Measurements from ENCODE around the gene ADORA2B. TPM values are rescaled to one million over a fixed set of nuclear protein-coding genes. Genes with fewer than 3 reads are reported as not detected.

The ADORA2B gene
- total RNA-seq, 1 donor from 2014 or later, result 1.4 TPM

DNA sequence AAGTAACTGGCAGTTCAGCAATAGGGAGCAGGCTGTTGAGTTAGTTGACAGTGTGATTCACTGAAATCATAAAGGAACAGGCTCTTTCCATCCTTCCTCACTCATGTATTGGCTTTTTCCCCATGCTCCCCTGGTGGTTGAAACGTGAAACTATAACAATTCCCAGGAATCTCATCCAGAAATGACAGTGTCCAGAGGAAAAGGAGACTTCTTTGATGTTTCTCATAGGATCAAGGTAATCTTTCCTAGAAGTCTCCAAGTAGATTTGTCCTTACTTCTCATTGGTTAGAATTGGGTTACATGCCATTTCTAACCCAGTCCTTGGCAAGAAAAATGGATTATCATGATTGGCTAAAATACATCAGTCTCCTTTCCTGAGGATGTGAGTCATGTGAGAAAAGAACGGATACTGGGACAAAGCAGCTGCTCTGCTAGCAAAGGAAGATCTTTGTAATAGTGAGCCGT lies 69.0 kb downstream of the ADORA2B start:
- no peak for DNase-seq (ENCODE audit: low spot score)
- Mint-ChIP-seq H3K27me3 (ENCODE audit: insufficient read depth) (no peaks in the 10 kb centered on the region), H3K9me3 (no peaks in the 10 kb centered on the region), H3K27ac (no peak overlapping the region), H3K36me3 (ENCODE audit: low read depth) (peaks cover 32% of the 10 kb centered on the region), H3K4me3 (no peak overlapping the region), H3K4me1 (ENCODE audit: low read depth) (peaks cover 11% of the 10 kb centered on the region)
- intact Hi-C loops (cut with micrococcal nuclease), result no loop called here

GRCh38 chr17:16019347-16019746 lies 74.4 kb downstream of the ADORA2B start:
- H3K4me3 Mint-ChIP-seq, result no peak overlapping the region
- H3K27ac Mint-ChIP-seq, result no peak overlapping the region
- DNase-seq (ENCODE audit: low spot score), result no peak
- peaks cover 37% of the 10 kb centered on the region for H3K36me3 Mint-ChIP-seq (ENCODE audit: low read depth)
- intact Hi-C loops (cut with micrococcal nuclease), result no loop called here
- H3K27me3 Mint-ChIP-seq (ENCODE audit: insufficient read depth), result no peaks in the 10 kb centered on the region
- H3K4me1 Mint-ChIP-seq (ENCODE audit: low read depth), result peaks cover 23% of the 10 kb centered on the region
- no peaks in the 10 kb centered on the region for H3K9me3 Mint-ChIP-seq

- Mint-ChIP-seq H3K27ac (no peak overlapping the region), H3K4me3 (no peak overlapping the region), H3K9me3 (no peaks in the 10 kb centered on the region), H3K36me3 (ENCODE audit: low read depth) (peaks cover 57% of the 10 kb centered on the region), H3K4me1 (ENCODE audit: low read depth) (peaks cover 49% of the 10 kb centered on the region), H3K27me3 (ENCODE audit: insufficient read depth) (no peaks in the 10 kb centered on the region)
- DNase-seq (ENCODE audit: low spot score), result no peak
- intact Hi-C loops (cut with micrococcal nuclease), result loop anchor here (10.0 kb wide), 1 partner anchor 391 kb away; the partner anchor contains the start of gene TRPV2
Observed at GRCh38 chr17:16023881-16024280, 79.0 kb downstream of the ADORA2B start.

DNA sequence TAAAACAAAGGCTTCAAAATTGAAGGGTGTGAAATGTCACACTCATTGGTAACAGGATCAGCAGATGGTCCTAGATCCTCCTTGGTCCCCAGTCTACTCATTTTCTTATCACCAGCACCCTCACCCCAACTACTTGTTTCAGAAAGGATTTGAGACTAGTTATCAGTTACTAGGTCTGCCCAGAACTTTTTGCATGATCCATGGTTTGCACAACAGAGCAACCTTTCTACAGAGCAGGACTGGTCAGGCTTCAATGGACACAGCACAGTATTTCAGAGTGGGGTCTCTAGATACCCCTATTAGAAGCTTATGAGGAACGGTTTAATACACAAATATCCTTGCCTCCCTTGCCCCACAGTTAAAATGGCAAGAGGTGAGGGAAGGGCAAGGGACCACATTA lies 80.3 kb downstream of the ADORA2B start:
- H3K4me3 Mint-ChIP-seq, result no peak overlapping the region
- no peak overlapping the region for H3K27ac Mint-ChIP-seq
- intact Hi-C loops (cut with micrococcal nuclease), result loop anchor here (10.0 kb wide), 1 partner anchor 390 kb away; the partner anchor contains the start of gene TRPV2
- no peaks in the 10 kb centered on the region for H3K27me3 Mint-ChIP-seq (ENCODE audit: insufficient read depth)
- H3K4me1 Mint-ChIP-seq (ENCODE audit: low read depth), result peaks cover 48% of the 10 kb centered on the region
- peaks cover 61% of the 10 kb centered on the region for H3K36me3 Mint-ChIP-seq (ENCODE audit: low read depth)
- H3K9me3 Mint-ChIP-seq, result no peaks in the 10 kb centered on the region
- no peak for DNase-seq (ENCODE audit: low spot score)

Other genes starting within 250 kb of the ADORA2B start
- 26.3 and 30.2 TPM in 2 replicates for gene ZNF286A, start 245.4 kb upstream of the ADORA2B start, total RNA-seq
- 0.05 TPM in 1 of 2 replicates, not detected in the other for gene TBC1D26, start 212.8 kb upstream of the ADORA2B start, total RNA-seq
- gene ZSWIM7, start 54.6 kb downstream of the ADORA2B start, total RNA-seq, result 8.3 and 9.5 TPM in 2 replicates
- 38.0 and 40.3 TPM in 2 replicates for gene TTC19, start 54.7 kb downstream of the ADORA2B start, total RNA-seq

Data from activated T-helper 1 cell treated with anti-CD3 and anti-CD28 coated beads, Interleukin-12 subunit alpha, Interleukin-12 subunit beta, Interleukin-2, Interleukin-4 antibody, amounts not matched to agents 30 ng/mL and 10 ng/mL and 1 ng/mL, durations not matched to agents 14 hours and 24 hours and 36 hours (primary cell).